GM23338 (cell line): ENCODE measurements around the gene STRN3.

Source experiments
- EZH2 ChIP-seq: fragments of 200-600 bp; sonication (generic); IDR thresholded peaks from one replicate; pipeline ENCODE4 v1.8.0; 2017; ENCODE audit warnings: antibody characterized with exemption, mild to moderate bottlenecking, low read depth; ENCODE audit not compliant: unreplicated experiment
- EZH2phosphoT487 ChIP-seq: fragments of 200-600 bp; sonication (generic); IDR thresholded peaks from one replicate; pipeline ENCODE4 v1.8.1; 2018; ENCODE audit warnings: antibody characterized with exemption; ENCODE audit not compliant: unreplicated experiment
- TF ChIP-seq, protein P1 (sequence below), 2 experiments: fragments of 200-600 bp in 1 of 2; sonication (generic) in 1 of 2; conservative IDR thresholded peaks; 2 replicates each; pipeline versions ENCODE4 v1.5.1 to v1.6.1; 2016 to 2017; ENCODE audit warnings: antibody characterized with exemption in 2 of 2, low read depth in 2 of 2, mild to moderate bottlenecking in 2 of 2, moderate library complexity in 1 of 2

DNA sequence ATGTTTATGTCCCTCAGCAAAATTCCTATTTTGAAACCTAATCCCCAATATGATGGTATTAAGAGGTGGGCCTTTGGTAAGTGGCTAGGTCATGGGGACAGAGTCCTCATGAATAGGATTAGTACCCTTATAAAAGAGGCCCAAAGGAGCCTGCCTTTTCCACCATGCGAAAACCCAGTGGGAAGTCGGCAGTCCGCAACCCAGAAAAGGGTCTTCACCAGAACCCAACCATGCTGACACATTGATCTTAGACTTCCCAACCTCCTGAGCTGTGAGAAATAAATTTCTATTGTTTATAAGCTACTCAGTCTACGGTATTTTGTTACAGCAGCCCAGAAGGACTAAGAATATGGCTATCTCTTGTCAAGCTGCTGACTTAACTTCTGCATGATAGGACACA lies 85.3 kb downstream of the STRN3 start:
- TF ChIP-seq EZH2 (no peak), EZH2phosphoT487 (no peak)
- TF ChIP-seq, protein P1, sequence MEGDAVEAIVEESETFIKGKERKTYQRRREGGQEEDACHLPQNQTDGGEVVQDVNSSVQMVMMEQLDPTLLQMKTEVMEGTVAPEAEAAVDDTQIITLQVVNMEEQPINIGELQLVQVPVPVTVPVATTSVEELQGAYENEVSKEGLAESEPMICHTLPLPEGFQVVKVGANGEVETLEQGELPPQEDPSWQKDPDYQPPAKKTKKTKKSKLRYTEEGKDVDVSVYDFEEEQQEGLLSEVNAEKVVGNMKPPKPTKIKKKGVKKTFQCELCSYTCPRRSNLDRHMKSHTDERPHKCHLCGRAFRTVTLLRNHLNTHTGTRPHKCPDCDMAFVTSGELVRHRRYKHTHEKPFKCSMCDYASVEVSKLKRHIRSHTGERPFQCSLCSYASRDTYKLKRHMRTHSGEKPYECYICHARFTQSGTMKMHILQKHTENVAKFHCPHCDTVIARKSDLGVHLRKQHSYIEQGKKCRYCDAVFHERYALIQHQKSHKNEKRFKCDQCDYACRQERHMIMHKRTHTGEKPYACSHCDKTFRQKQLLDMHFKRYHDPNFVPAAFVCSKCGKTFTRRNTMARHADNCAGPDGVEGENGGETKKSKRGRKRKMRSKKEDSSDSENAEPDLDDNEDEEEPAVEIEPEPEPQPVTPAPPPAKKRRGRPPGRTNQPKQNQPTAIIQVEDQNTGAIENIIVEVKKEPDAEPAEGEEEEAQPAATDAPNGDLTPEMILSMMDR (conservative IDR thresholded peaks at IDR 0.05; ENCODE audit: low read depth in 2 of 2), result no peak
